ENCODE results near the gene RBX1.

The RBX1 gene

DNA sequence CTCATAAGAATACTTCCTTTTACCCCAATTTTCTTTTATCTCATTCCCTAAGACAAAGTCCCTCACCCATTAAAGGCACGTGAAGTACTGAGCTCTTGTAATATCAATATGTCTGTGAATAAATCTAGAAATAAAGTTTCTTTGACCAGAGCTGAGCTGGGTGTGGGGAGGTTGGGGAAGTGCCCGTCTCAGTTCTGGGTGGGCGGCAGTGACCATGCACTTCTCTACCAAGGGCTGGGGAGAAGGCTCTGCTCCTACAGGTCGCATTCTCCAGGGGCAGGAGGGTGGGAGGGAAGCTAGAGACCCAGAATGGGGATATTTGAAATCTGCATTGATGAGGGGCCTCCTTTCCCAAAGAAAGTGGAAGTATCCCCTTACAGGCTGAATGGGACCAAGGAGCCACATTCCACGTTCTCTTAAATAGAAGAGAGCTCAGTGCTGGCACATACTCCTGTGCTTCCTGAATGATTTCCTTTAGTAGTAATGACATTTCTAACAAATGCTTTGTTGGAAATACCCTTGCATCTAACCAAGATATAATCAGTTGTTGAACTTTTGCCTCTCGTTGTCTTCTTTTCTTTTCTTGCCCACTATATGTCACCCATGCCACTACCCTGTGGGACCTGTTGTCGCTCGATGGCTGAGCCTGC is 16.1 kb downstream of the RBX1 start:
- peaks cover 36 to 41% of the 10 kb centered on the region in 2 donors for H3K36me3 ChIP-seq (ENCODE audit: control insufficient read depth in 2 of 2, insufficient read depth in 2 of 2, low read length in 2 of 2)
- no peak overlapping the region for H3K27ac ChIP-seq (ENCODE audit: low read depth in 2 of 2, low read length in 2 of 2)

DNA sequence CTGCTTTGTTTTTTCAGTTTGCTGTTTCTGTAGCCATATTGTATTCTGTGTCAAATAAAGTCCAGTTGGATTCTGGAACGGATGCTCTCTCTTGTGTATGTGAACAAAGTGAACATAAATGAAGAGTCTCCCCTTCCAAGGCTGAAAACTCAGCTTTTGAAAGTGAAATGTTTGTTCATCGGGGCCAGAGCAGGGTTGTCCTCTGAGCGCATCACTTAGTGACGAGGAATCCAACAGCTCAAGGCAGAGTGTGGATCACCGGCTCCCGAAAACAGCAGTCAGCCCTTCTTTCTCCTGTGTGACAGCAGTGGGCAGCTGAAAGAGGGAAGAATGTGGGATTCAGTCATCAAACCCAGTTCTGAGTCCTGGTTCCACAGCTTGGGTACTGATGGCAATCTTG is 21.4 kb downstream of the RBX1 start:
- no peaks in the 10 kb centered on the region for H3K27me3 ChIP-seq (ENCODE audit: control insufficient read depth in 2 of 2, insufficient read depth in 2 of 2, low read length in 2 of 2)
- no peaks in the 10 kb centered on the region for H3K9me3 ChIP-seq (ENCODE audit: control insufficient read depth in 2 of 2, low read length in 2 of 2)
- no peak overlapping the region for H3K9ac ChIP-seq (ENCODE audit: low read depth in 1 of 2, low read length in 2 of 2)
- H3K4me3 ChIP-seq (ENCODE audit: low read length in 2 of 2), result no peak overlapping the region
- peaks cover 19 to 24% of the 10 kb centered on the region in 2 donors for H3K36me3 ChIP-seq (ENCODE audit: control insufficient read depth in 2 of 2, insufficient read depth in 2 of 2, low read length in 2 of 2)
- no peak overlapping the region for H3K27ac ChIP-seq (ENCODE audit: low read depth in 2 of 2, low read length in 2 of 2)
- no peaks in the 10 kb centered on the region for H3K4me1 ChIP-seq (ENCODE audit: control insufficient read depth in 2 of 2, insufficient read depth in 2 of 2, low read length in 2 of 2)

More for the DNA sequence above, 16.1 kb downstream of the RBX1 start:
- Histone ChIP-seq H3K9me3 (ENCODE audit: control insufficient read depth in 2 of 2, low read length in 2 of 2) (no peaks in the 10 kb centered on the region), H3K4me3 (ENCODE audit: low read length in 2 of 2) (no peak overlapping the region), H3K9ac (ENCODE audit: low read depth in 1 of 2, low read length in 2 of 2) (no peak overlapping the region), H3K4me1 (ENCODE audit: control insufficient read depth in 2 of 2, insufficient read depth in 2 of 2, low read length in 2 of 2) (no peaks in the 10 kb centered on the region), H3K27me3 (ENCODE audit: control insufficient read depth in 2 of 2, insufficient read depth in 2 of 2, low read length in 2 of 2) (no peaks in the 10 kb centered on the region)

DNA sequence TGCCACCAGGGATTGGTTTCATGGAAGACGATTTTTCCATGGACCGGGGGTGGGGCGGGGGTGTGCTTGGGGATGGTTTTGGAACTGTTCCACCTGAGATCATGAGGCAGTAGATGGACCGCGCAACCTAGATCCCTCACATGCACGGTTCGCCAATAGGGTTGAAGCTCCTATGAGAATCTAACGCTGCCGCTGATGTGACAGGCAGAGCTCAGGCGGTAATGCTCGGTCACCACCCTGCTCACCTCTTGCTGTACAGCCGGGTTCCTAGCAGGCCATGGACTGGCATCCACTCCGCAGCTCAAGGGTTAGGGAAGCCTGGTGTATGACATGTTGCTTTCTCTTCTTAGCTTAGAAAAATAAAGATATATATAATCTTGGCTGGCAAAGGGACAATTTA is 22.0 kb downstream of the RBX1 start:
- Histone ChIP-seq H3K9ac (ENCODE audit: low read depth in 1 of 2, low read length in 2 of 2) (no peak overlapping the region), H3K27ac (ENCODE audit: low read depth in 2 of 2, low read length in 2 of 2) (no peak overlapping the region), H3K36me3 (ENCODE audit: control insufficient read depth in 2 of 2, insufficient read depth in 2 of 2, low read length in 2 of 2) (peaks cover 17 to 22% of the 10 kb centered on the region in 2 donors), H3K4me3 (ENCODE audit: low read length in 2 of 2) (no peak overlapping the region), H3K4me1 (ENCODE audit: control insufficient read depth in 2 of 2, insufficient read depth in 2 of 2, low read length in 2 of 2) (no peaks in the 10 kb centered on the region), H3K27me3 (ENCODE audit: control insufficient read depth in 2 of 2, insufficient read depth in 2 of 2, low read length in 2 of 2) (no peaks in the 10 kb centered on the region), H3K9me3 (ENCODE audit: control insufficient read depth in 2 of 2, low read length in 2 of 2) (no peaks in the 10 kb centered on the region)

DNA sequence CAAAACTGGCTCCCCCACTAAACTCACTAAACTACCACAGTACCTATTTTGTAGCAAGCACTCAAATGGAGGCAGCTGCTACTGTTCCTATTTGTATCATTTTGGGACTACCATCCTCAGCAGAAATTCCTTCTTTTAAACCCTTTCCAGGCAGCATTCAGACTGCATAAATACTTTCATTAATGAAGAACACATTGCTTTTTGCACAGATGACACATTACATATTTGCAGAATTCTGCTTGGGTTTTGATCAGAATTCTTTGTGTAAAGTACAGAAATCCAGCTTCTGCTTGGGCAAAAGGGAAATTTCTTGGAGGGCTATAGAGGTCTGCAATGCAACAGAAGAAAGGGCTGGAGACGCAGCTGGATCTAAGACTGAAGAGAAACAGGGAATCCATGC is 24.2 kb downstream of the RBX1 start:
- no peaks in the 10 kb centered on the region for H3K9me3 ChIP-seq (ENCODE audit: control insufficient read depth in 2 of 2, low read length in 2 of 2)
- H3K9ac ChIP-seq (ENCODE audit: low read depth in 1 of 2, low read length in 2 of 2), result no peak overlapping the region
- H3K27ac ChIP-seq (ENCODE audit: low read depth in 2 of 2, low read length in 2 of 2), result no peak overlapping the region
- no peaks in the 10 kb centered on the region for H3K27me3 ChIP-seq (ENCODE audit: control insufficient read depth in 2 of 2, insufficient read depth in 2 of 2, low read length in 2 of 2)
- H3K36me3 ChIP-seq (ENCODE audit: control insufficient read depth in 2 of 2, insufficient read depth in 2 of 2, low read length in 2 of 2), result peaks cover 8 to 10% of the 10 kb centered on the region in 2 donors
- no peaks in the 10 kb centered on the region for H3K4me1 ChIP-seq (ENCODE audit: control insufficient read depth in 2 of 2, insufficient read depth in 2 of 2, low read length in 2 of 2)
- H3K4me3 ChIP-seq (ENCODE audit: low read length in 2 of 2), result no peak overlapping the region

DNA sequence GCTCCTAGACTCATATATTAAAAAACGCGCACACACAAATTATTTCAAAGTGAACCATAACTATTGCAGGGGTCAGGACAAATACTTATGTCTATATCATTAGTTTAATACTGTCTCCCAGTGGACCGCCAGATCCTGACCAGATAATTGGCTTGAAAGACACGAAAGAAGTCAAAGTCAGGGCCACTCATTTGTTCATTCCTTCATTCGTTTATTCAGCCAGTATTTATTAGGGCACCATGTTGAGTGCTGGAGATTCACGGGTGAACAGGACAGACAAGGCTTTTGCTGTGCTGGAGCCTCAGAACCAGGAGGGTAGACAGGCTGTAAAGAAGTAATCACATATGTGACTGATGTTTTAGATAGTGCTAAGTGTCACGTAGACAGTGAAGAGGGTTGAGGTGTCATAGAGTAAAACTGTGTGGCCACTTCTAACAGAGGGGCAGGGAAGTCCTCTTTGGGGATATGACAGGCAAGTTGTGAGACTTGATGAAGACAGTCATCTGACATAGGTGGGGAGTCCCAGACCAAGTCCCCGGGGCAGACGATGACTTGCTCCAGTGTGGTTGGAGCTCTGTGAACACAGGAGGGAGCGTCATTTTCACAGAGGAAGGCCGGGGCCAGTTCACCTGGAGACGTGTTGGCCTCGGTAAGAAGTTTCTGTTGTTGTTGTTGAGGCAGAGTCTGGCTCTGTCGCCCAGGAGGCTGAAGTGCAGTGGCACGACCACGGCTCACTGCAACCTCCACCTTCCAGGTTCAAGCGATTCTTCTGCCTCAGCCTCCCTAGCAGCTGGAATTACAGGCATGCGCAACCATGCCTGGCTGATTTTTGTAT is 25.9 kb downstream of the RBX1 start:
- H3K4me3 ChIP-seq (ENCODE audit: low read length in 2 of 2), result no peak overlapping the region

DNA sequence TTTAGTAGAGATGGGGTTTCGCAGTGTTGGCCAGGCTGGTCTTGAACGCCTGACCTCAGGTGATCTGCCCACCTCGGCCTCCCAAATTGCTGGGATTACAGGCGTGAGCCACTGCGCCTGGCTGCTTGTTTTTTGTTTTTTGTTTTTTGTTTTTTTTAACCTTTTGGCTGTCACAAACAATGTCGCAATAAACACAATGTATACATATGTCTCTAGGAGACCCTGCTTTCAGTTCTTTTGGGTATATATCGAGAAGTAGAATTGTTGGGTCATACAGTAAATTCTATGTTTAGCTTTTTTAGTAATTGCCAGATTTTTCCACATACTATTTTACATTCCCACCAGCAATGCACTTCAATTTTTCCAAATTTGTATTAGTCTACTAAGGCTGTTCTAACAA is 28.0 kb downstream of the RBX1 start:
- Histone ChIP-seq H3K36me3 (ENCODE audit: control insufficient read depth in 2 of 2, insufficient read depth in 2 of 2, low read length in 2 of 2) (no peaks in the 10 kb centered on the region), H3K4me1 (ENCODE audit: control insufficient read depth in 2 of 2, insufficient read depth in 2 of 2, low read length in 2 of 2) (peaks cover 0 to 3% of the 10 kb centered on the region in 2 donors), H3K9ac (ENCODE audit: low read depth in 1 of 2, low read length in 2 of 2) (no peak overlapping the region), H3K4me3 (ENCODE audit: low read length in 2 of 2) (no peak overlapping the region), H3K9me3 (ENCODE audit: control insufficient read depth in 2 of 2, low read length in 2 of 2) (no peaks in the 10 kb centered on the region), H3K27ac (ENCODE audit: low read depth in 2 of 2, low read length in 2 of 2) (no peak overlapping the region), H3K27me3 (ENCODE audit: control insufficient read depth in 2 of 2, insufficient read depth in 2 of 2, low read length in 2 of 2) (no peaks in the 10 kb centered on the region)

More for the DNA sequence above, 25.9 kb downstream of the RBX1 start:
- no peaks in the 10 kb centered on the region for H3K27me3 ChIP-seq (ENCODE audit: control insufficient read depth in 2 of 2, insufficient read depth in 2 of 2, low read length in 2 of 2)
- no peaks in the 10 kb centered on the region for H3K4me1 ChIP-seq (ENCODE audit: control insufficient read depth in 2 of 2, insufficient read depth in 2 of 2, low read length in 2 of 2)
- H3K9me3 ChIP-seq (ENCODE audit: control insufficient read depth in 2 of 2, low read length in 2 of 2), result no peaks in the 10 kb centered on the region
- peaks cover 8 to 10% of the 10 kb centered on the region in 2 donors for H3K36me3 ChIP-seq (ENCODE audit: control insufficient read depth in 2 of 2, insufficient read depth in 2 of 2, low read length in 2 of 2)
- no peak overlapping the region for H3K9ac ChIP-seq (ENCODE audit: low read depth in 1 of 2, low read length in 2 of 2)
- H3K27ac ChIP-seq (ENCODE audit: low read depth in 2 of 2, low read length in 2 of 2), result no peak overlapping the region

DNA sequence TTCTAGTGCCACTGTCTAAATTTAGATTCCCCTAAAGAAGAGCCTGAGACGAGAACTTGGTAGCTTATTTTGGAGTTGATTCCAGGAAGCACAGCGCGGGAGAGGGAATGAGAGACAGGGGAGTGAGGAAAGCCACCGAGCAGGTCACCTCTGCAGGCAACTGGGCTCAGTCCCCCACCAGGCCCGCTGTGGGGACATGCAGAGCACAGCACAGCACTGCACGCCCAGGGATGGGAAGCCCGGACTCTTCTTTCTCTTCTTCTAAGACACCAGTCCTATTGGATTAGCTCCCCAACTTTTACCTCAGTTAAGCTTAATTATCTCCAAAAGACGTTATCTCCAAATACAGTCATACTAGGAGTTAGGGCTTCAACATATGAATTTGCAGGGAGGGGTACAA is 28.7 kb downstream of the RBX1 start:
- no peak overlapping the region for H3K4me3 ChIP-seq (ENCODE audit: low read length in 2 of 2)
- H3K4me1 ChIP-seq (ENCODE audit: control insufficient read depth in 2 of 2, insufficient read depth in 2 of 2, low read length in 2 of 2), result peaks cover 0 to 3% of the 10 kb centered on the region in 2 donors
- H3K9ac ChIP-seq (ENCODE audit: low read depth in 1 of 2, low read length in 2 of 2), result no peak overlapping the region
- H3K36me3 ChIP-seq (ENCODE audit: control insufficient read depth in 2 of 2, insufficient read depth in 2 of 2, low read length in 2 of 2), result no peaks in the 10 kb centered on the region
- H3K9me3 ChIP-seq (ENCODE audit: control insufficient read depth in 2 of 2, low read length in 2 of 2), result no peaks in the 10 kb centered on the region
- H3K27me3 ChIP-seq (ENCODE audit: control insufficient read depth in 2 of 2, insufficient read depth in 2 of 2, low read length in 2 of 2), result no peaks in the 10 kb centered on the region
- no peak overlapping the region for H3K27ac ChIP-seq (ENCODE audit: low read depth in 2 of 2, low read length in 2 of 2)

DNA sequence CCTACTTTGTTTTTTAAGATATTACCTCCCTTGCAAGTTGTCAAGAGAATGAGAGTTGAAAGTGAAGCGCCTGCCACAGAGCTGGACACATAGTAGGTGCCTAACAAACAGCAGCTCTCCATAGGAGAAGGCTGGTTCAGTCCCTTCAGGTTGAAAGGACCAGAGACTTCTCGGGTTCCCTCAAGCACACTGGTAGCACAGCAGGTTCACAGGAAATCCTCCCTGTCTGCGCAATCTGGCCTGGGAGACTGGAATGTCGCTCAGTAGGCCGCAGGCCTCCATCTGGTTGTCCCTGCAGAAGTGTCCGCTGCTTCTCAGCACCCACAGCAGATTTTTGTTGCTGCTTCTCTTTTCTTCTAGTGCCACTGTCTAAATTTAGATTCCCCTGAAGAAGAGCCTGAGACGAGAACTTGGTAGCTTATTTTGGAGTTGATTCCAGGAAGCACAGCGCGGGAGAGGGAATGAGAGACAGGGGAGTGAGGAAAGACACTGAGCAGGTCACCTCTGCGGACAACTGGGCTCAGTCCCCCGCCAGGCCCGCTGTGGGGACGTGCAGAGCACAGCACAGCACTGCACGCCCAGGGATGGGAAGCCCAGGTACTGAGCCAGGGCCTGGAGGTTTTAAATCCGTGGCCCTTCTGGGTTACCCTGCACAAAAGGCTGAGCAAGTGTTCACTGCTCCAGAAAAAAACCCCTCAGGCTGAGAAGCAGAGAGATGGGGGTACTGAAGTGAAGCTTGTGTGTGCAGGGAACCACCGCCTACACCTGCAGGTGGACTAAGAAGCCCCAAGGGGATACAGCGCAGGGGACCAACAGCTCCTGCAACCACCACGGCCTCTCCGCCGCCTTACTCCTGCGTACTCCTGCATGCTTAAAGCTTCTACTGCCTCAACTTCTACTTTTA is 31.6 kb downstream of the RBX1 start:
- no peaks in the 10 kb centered on the region for H3K36me3 ChIP-seq (ENCODE audit: control insufficient read depth in 2 of 2, insufficient read depth in 2 of 2, low read length in 2 of 2)
- H3K9me3 ChIP-seq (ENCODE audit: control insufficient read depth in 2 of 2, low read length in 2 of 2), result no peaks in the 10 kb centered on the region
- H3K27ac ChIP-seq (ENCODE audit: low read depth in 2 of 2, low read length in 2 of 2), result no peak overlapping the region
- H3K9ac ChIP-seq (ENCODE audit: low read depth in 1 of 2, low read length in 2 of 2), result no peak overlapping the region
- no peak overlapping the region for H3K4me3 ChIP-seq (ENCODE audit: low read length in 2 of 2)
- H3K27me3 ChIP-seq (ENCODE audit: control insufficient read depth in 2 of 2, insufficient read depth in 2 of 2, low read length in 2 of 2), result no peaks in the 10 kb centered on the region
- H3K4me1 ChIP-seq (ENCODE audit: control insufficient read depth in 2 of 2, insufficient read depth in 2 of 2, low read length in 2 of 2), result peaks cover 0 to 3% of the 10 kb centered on the region in 2 donors

DNA sequence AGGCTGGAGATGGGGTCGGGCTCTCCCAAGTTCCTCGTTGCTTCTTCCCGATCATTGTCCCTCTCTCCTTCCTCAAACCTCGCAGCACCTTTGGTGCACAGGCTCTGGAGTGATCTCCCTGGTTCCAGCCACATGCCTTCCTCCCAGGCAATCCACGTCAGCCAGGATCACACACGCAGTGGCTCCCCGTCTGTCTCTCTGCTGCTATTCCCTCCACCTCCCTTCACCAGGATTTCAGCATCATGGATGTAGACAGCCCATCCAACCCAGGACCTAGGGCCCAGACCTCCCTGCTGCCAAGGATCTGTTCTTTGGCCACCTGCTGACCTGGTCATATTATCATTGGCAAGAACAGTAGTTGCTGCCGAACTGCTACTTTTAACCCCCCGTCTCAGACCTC is 40.1 kb downstream of the RBX1 start:
- Histone ChIP-seq H3K4me1 (ENCODE audit: control insufficient read depth in 2 of 2, insufficient read depth in 2 of 2, low read length in 2 of 2) (no peaks in the 10 kb centered on the region), H3K36me3 (ENCODE audit: control insufficient read depth in 2 of 2, insufficient read depth in 2 of 2, low read length in 2 of 2) (no peaks in the 10 kb centered on the region), H3K4me3 (ENCODE audit: low read length in 2 of 2) (no peak overlapping the region), H3K9me3 (ENCODE audit: control insufficient read depth in 2 of 2, low read length in 2 of 2) (no peaks in the 10 kb centered on the region), H3K27ac (ENCODE audit: low read depth in 2 of 2, low read length in 2 of 2) (no peak overlapping the region), H3K27me3 (ENCODE audit: control insufficient read depth in 2 of 2, insufficient read depth in 2 of 2, low read length in 2 of 2) (no peaks in the 10 kb centered on the region), H3K9ac (ENCODE audit: low read depth in 1 of 2, low read length in 2 of 2) (no peak overlapping the region)

DNA sequence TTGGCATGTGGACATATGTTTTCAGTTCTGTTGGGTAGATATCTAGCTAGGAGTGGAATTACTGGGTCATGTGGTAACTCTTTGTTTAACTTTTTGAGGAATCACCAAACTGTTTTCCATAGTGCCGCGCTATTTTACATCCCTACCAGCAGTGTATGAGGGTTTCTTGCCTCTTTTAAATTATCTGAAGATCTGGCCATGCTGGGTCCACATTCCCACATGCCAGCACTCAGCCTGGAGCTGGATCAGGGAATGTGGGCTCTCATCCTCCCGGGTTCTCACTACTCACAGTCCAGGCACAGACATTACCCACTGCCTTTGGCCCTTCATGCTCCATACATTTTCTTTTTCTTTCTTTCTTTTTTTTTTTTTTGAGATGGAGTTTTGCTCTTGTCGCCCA is 44.6 kb downstream of the RBX1 start:
- Histone ChIP-seq H3K27ac (ENCODE audit: low read depth in 2 of 2, low read length in 2 of 2) (no peak overlapping the region), H3K4me1 (ENCODE audit: control insufficient read depth in 2 of 2, insufficient read depth in 2 of 2, low read length in 2 of 2) (no peaks in the 10 kb centered on the region), H3K4me3 (ENCODE audit: low read length in 2 of 2) (no peak overlapping the region), H3K36me3 (ENCODE audit: control insufficient read depth in 2 of 2, insufficient read depth in 2 of 2, low read length in 2 of 2) (no peaks in the 10 kb centered on the region), H3K9me3 (ENCODE audit: control insufficient read depth in 2 of 2, low read length in 2 of 2) (no peaks in the 10 kb centered on the region), H3K9ac (ENCODE audit: low read depth in 1 of 2, low read length in 2 of 2) (no peak overlapping the region), H3K27me3 (ENCODE audit: control insufficient read depth in 2 of 2, insufficient read depth in 2 of 2, low read length in 2 of 2) (no peaks in the 10 kb centered on the region)

Measured in mucosa of rectum (tissue), 2 donors.